Measurements from ENCODE around the gene CIDEC. TPM values are rescaled to one million over a fixed set of nuclear protein-coding genes. Genes with fewer than 3 reads are reported as not detected.

Gene CIDEC
- 100 to 1,000 TPM in 1 of 2 donors, 10 to 100 TPM in 1; 63.3 to 127 TPM for total RNA-seq
- long read RNA-seq, partial matches to known transcripts: 1 of 13 reads
- long read RNA-seq, other reads (novel, unspliced or antisense): 9 of 13 reads

- DNase-seq: no peak
- intact Hi-C loops (cut with DNase I): no loop called here
- ATAC-seq: peak in 1 of 2 donors; percentile 59
Observed at GRCh38 chr3:9879830-9880549, at the start of gene CIDEC. Gene CIDEC (minus strand): TSS chr3:9880253. CDS start chr3:9878486, 1,767 bp downstream.

- no peak for DNase-seq
- ATAC-seq: no peak
- intact Hi-C loops (cut with DNase I): no loop called here
Observed at GRCh38 chr3:9928158-9928557, 48.1 kb upstream of the CIDEC start.

GRCh38 chr3:9918261-9919038, 38.4 kb upstream of the CIDEC start:
- intact Hi-C loops (cut with DNase I): no loop called here
- DNase-seq (no peak), ATAC-seq (no peak)

- intact Hi-C loops (cut with DNase I): no loop called here
- DNase-seq (peak; percentile 31), ATAC-seq (no peak)
Observed at GRCh38 chr3:9917820-9918219, 37.8 kb upstream of the CIDEC start.

GRCh38 chr3:9916734-9917680, 37.0 kb upstream of the CIDEC start, which contains the start of gene IL17RC:
Gene IL17RC (plus strand): TSS chr3:9917098. CDS start chr3:9917316, 218 bp downstream.
- DNase-seq: peak; percentile 90
- ATAC-seq: peak; percentile 84 to 92
- intact Hi-C loops (cut with DNase I): no loop called here

GRCh38 chr3:9916346-9916733, 36.3 kb upstream of the CIDEC start:
- ATAC-seq (no peak), DNase-seq (no peak)
- intact Hi-C loops (cut with DNase I): no loop called here

GRCh38 chr3:9915254-9916141, 35.4 kb upstream of the CIDEC start:
- DNase-seq: peak; percentile 80
- intact Hi-C loops (cut with DNase I): no loop called here
- ATAC-seq: peak; percentile 63 to 73

GRCh38 chr3:9914559-9915253, 34.7 kb upstream of the CIDEC start:
- DNase-seq (no peak), ATAC-seq (peak in 1 of 2 donors; percentile 1)
- intact Hi-C loops (cut with DNase I): no loop called here

GRCh38 chr3:9914011-9914410, 34.0 kb upstream of the CIDEC start:
- ATAC-seq (no peak), DNase-seq (no peak)
- intact Hi-C loops (cut with DNase I): no loop called here

- ATAC-seq: no peak
- intact Hi-C loops (cut with DNase I): no loop called here
- DNase-seq: no peak
Observed at GRCh38 chr3:9913601-9914000, 33.5 kb upstream of the CIDEC start.

GRCh38 chr3:9912294-9912935, 32.4 kb upstream of the CIDEC start:
- intact Hi-C loops (cut with DNase I): no loop called here
- ATAC-seq: no peak
- no peak for DNase-seq

GRCh38 chr3:9911863-9912262, 31.8 kb upstream of the CIDEC start:
- no peak for ATAC-seq
- intact Hi-C loops (cut with DNase I): no loop called here

GRCh38 chr3:9909221-9910013, 29.4 kb upstream of the CIDEC start:
- DNase-seq: no peak
- no peak for ATAC-seq
- intact Hi-C loops (cut with DNase I): no loop called here

More at GRCh38 chr3:9911863-9912262, 31.8 kb upstream of the CIDEC start:
- DNase-seq: no peak

GRCh38 chr3:9908286-9908685, 28.2 kb upstream of the CIDEC start:
- DNase-seq: no peak
- intact Hi-C loops (cut with DNase I): no loop called here
- ATAC-seq: no peak

- ATAC-seq (no peak), DNase-seq (no peak)
- intact Hi-C loops (cut with DNase I): no loop called here
Observed at GRCh38 chr3:9906480-9906879, 26.4 kb upstream of the CIDEC start.

- no peak for ATAC-seq
- DNase-seq: no peak
- intact Hi-C loops (cut with DNase I): no loop called here
Observed at GRCh38 chr3:9903904-9904303, 23.9 kb upstream of the CIDEC start.

Data from left cardiac atrium (tissue), 4 donors.